Colonic mucosa (tissue), 4 donors: Measurements from ENCODE around the gene UBTD1. TPM values are rescaled to one million over a fixed set of nuclear protein-coding genes. Genes with fewer than 3 reads are reported as not detected.

Source experiments
- DNase-seq: peaks from one replicate; pipeline ENCODE4 v3.0.0-alpha.2; 2020
- H3K27ac ChIP-seq: fragments of 200-600 bp; one replicate; pipeline ENCODE4 v1.8.0; 2021
- H3K27me3 ChIP-seq: fragments of 200-600 bp; one replicate; pipeline ENCODE4 v1.8.0; 2021
- H3K36me3 ChIP-seq: fragments of 200-600 bp; one replicate; pipeline ENCODE4 v1.8.0; 2021
- H3K4me1 ChIP-seq: fragments of 200-600 bp; one replicate; pipeline ENCODE4 v1.8.0; 2021; ENCODE audit warnings: mild to moderate bottlenecking
- H3K4me3 ChIP-seq: fragments of 200-600 bp; one replicate; pipeline ENCODE4 v1.8.0; 2021
- H3K9ac ChIP-seq, 2 donors: one replicate each; pipeline ENCODE4 v1.7.0; 2013; ENCODE audit warnings: control low read depth in 2 of 2, low read depth in 2 of 2, low read length in 2 of 2
- H3K9me3 ChIP-seq: fragments of 200-600 bp; one replicate; pipeline ENCODE4 v1.8.0; 2021
- intact Hi-C: fragments of 100-400 bp; cut with DNase I; formaldehyde crosslinking; loops from one replicate; pipeline ENCODE4 v1.14.1; 2022
- total RNA-seq, 2 donors: library from RNA; stranded (reverse); fragmentation: NEBNext Ultra II Directional in 1 of 2; extraction: Animal tissue kit (Norgen Biotek cat#: 25700) in 1 of 2; gene quantifications; one replicate each; pipeline ENCODE4 v1.2.1, GENCODE V29; 2021
- TF ChIP-seq, protein P1 (sequence below): fragments of 200-600 bp; IDR thresholded peaks from one replicate; pipeline ENCODE4 v1.8.0; 2022; ENCODE audit warnings: antibody characterized with exemption, mild to moderate bottlenecking
- donor health status: healthy.
- donor health status: DM: no; HTN: no; CAD: no.
- donor health status: DM: no; HTN: no; CAD: no.

Gene UBTD1
- total RNA-seq, 2 donors from 2014 or later: 1.8 to 3.2 TPM

DNA sequence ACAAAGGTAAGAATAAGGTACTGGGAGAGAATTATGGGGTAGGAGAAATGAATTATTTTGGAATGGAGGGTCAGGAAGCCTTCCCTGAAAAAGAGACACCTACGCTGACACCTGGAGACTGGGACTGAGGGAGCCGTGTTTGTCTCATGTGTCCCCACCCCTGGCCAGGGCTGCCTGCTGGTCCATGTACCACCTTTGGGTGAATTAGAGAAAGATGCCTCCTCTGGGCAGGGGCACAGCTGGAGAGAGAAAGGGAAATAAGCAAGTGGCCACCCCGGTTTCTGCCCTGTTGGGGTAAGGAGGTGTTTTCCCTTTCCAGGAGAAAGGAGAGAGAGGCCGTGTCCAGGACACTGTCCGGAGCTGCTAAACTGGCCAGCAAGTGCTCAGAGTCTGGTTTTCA, 21.8 kb downstream of the UBTD1 start:
- no peaks in the 10 kb centered on the region for H3K36me3 ChIP-seq
- H3K9ac ChIP-seq: no peak overlapping the region
- TF ChIP-seq, protein P1, sequence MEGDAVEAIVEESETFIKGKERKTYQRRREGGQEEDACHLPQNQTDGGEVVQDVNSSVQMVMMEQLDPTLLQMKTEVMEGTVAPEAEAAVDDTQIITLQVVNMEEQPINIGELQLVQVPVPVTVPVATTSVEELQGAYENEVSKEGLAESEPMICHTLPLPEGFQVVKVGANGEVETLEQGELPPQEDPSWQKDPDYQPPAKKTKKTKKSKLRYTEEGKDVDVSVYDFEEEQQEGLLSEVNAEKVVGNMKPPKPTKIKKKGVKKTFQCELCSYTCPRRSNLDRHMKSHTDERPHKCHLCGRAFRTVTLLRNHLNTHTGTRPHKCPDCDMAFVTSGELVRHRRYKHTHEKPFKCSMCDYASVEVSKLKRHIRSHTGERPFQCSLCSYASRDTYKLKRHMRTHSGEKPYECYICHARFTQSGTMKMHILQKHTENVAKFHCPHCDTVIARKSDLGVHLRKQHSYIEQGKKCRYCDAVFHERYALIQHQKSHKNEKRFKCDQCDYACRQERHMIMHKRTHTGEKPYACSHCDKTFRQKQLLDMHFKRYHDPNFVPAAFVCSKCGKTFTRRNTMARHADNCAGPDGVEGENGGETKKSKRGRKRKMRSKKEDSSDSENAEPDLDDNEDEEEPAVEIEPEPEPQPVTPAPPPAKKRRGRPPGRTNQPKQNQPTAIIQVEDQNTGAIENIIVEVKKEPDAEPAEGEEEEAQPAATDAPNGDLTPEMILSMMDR: no peak

DNA sequence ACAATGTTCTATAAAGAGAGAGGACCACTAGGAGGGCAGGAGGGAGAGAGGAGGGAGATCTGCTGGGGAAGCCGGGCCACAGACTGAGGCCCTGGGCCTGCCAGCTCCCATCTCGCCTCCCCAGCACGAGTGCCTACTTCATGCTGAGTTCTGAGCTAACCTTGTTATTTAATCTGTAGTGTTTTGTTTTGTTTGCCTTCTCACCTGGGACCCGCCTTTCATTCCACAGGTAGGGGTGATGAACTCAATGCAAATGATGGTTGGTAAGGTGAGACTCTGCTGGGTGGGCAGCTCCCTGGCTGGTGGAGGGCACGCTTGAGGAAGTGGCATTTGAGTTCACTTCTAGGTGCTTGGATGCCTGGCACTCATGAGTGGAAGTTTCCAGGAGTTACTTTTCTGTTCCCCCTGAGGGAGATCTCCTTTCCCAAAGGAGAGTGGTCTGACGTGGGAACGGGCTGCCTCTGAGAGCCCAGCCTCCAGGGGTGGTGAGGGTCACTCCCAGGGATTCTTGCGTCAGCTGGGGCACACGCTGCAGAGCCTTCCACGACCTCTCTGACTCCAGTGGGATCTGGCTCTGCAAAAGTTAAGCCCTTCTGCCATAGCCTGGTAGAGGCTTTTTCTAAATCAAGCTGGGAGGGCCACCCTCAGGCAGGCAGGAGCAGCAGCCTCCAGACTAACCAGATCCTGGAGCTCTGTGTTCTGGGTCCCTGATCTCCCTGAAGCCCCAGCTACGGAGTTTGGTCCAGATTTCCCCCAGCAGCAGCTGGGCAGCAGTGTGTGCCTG, 22.4 kb downstream of the UBTD1 start:
- intact Hi-C loops: no loop called here
- no peak overlapping the region for H3K9ac ChIP-seq
- H3K27ac ChIP-seq: no peak overlapping the region
- no peaks in the 10 kb centered on the region for H3K4me1 ChIP-seq
- no peaks in the 10 kb centered on the region for H3K9me3 ChIP-seq
- TF ChIP-seq, protein P1: no peak
- no peaks in the 10 kb centered on the region for H3K27me3 ChIP-seq
- no peaks in the 10 kb centered on the region for H3K36me3 ChIP-seq
- no peak overlapping the region for H3K4me3 ChIP-seq
- DNase-seq: no peak

More for the DNA sequence above, 21.8 kb downstream of the UBTD1 start:
- no peaks in the 10 kb centered on the region for H3K9me3 ChIP-seq
- DNase-seq: no peak
- no peak overlapping the region for H3K4me3 ChIP-seq
- intact Hi-C loops: no loop called here
- H3K4me1 ChIP-seq: no peaks in the 10 kb centered on the region
- H3K27me3 ChIP-seq: no peaks in the 10 kb centered on the region
- H3K27ac ChIP-seq: no peak overlapping the region

DNA sequence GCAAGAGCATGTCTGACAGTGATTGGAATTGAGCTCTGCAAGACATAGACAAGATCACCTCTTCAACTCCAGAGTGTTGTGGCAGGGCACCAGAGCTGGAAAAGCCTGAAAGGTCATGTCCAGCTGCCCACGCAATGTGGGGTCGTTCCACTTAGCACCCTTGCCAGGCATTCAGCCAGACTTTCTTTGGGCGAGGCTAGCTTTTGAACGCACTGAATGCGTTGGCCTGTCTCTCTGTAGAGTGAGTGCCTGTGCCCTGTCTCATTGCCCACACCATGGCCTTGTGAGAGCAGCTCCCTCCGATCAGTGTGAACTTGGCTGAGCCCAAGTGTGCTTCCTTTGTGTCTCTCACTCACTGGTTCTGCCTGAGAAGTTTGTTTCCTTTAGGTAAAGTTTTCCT, 23.3 kb downstream of the UBTD1 start:
- TF ChIP-seq, protein P1: no peak
- H3K9ac ChIP-seq: no peak overlapping the region
- no peaks in the 10 kb centered on the region for H3K4me1 ChIP-seq
- no peaks in the 10 kb centered on the region for H3K36me3 ChIP-seq
- no peak overlapping the region for H3K4me3 ChIP-seq
- intact Hi-C loops: no loop called here
- H3K9me3 ChIP-seq: no peaks in the 10 kb centered on the region
- H3K27ac ChIP-seq: no peak overlapping the region
- no peak for DNase-seq
- H3K27me3 ChIP-seq: no peaks in the 10 kb centered on the region

DNA sequence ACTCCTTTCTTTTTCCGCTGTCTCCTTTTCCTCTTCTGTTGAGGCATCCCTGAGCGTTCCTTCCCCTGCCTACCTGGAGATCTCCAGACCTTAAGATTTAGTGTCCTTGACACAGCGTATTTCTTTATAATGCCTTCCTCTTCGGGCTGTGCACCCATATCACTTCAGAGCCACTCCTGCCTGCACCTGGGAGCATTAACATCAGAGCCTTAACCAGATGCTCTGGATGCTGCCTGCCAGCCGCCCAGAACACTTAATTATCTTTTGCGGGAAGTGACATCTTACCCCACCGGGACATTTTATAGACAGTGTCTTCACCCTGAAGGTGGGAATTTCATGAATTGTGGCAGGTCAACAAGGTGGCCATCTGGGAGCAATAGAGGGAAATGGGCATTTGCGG, 24.2 kb downstream of the UBTD1 start:
- Histone ChIP-seq H3K27ac (no peak overlapping the region), H3K9ac (no peak overlapping the region), H3K27me3 (no peaks in the 10 kb centered on the region), H3K36me3 (no peaks in the 10 kb centered on the region), H3K9me3 (no peaks in the 10 kb centered on the region), H3K4me3 (no peak overlapping the region), H3K4me1 (no peaks in the 10 kb centered on the region)
- TF ChIP-seq, protein P1: no peak
- no peak for DNase-seq
- intact Hi-C loops: no loop called here

DNA sequence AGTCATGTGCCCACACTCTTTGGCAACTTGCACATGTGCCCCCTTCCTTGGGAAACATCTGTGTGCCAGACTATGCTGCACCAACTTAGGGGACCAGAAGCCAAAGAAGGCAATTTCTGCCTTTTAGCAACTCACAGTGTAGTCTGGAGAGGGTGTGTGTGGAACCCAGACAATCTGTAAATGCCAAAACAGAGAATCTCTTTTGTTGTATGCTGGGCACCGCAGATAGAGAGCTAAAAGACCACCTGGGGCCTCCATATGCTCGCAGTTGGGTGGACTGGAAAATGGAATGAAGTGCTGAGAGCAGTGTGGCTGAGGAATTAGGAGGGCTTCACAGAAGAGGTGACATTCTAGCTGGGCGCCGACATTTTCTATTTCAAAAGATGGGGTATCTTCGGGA, 26.4 kb downstream of the UBTD1 start:
- H3K27me3 ChIP-seq: no peaks in the 10 kb centered on the region
- intact Hi-C loops: no loop called here

More for the DNA sequence above, 26.4 kb downstream of the UBTD1 start:
- Histone ChIP-seq H3K36me3 (no peaks in the 10 kb centered on the region), H3K4me3 (no peak overlapping the region), H3K27ac (no peak overlapping the region), H3K9me3 (no peaks in the 10 kb centered on the region), H3K4me1 (no peaks in the 10 kb centered on the region), H3K9ac (no peak overlapping the region)
- TF ChIP-seq, protein P1: no peak
- no peak for DNase-seq
